NCI-H1694 (cell line): ENCODE results near the gene PRKCZ.

Experiments used
- DNase-seq: peaks from one replicate; lab custom pipeline; 2025; lab: John Stamatoyannopoulos, UW

The PRKCZ gene

DNA sequence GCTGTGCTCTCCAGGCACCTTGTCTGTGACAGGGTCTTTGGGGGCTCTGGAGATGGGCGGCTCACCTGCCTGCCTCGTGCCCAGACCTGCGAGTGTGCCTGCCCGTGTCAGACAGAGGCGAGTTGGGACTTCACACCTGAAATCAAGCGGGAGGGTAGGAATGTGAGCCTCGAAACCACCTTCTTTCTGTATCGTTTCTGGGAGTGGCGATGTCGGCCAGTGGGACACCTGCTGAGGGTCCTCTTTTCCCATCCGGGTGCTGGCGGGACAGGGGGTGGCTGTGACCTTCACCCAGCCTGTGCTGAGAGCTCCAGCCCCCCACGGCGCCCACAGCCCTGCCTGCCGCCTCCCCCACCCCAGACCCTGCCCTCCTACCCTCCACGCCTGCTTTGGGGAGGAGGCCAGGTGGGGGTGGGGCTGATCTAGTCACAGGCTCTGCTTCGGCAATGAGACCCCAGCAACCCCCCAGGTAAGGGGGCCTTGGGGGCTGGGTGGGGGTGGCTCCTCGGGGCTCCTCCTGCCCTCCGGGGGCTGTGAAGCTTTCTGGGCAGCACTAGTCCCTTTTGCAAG, 160.0 kb downstream of the PRKCZ start:
- no peak for DNase-seq

- DNase-seq: no peak
Measured at GRCh38 chr1:2210786-2211185, 160.6 kb downstream of the PRKCZ start.

DNA sequence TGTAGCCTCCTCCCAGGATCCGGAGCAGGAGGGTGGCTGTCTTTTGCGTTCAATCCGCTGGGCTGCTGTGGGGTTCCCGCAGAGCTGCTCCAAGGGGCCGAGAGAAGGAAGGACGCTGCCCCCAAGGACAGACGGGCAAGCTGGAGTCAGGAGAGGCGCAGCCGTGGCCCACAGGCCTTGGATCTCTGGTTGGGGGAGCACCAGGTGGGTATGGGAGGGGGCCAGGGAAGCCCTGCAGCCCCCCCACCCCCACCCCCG, 162.0 kb downstream of the PRKCZ start:
- no peak for DNase-seq

DNA sequence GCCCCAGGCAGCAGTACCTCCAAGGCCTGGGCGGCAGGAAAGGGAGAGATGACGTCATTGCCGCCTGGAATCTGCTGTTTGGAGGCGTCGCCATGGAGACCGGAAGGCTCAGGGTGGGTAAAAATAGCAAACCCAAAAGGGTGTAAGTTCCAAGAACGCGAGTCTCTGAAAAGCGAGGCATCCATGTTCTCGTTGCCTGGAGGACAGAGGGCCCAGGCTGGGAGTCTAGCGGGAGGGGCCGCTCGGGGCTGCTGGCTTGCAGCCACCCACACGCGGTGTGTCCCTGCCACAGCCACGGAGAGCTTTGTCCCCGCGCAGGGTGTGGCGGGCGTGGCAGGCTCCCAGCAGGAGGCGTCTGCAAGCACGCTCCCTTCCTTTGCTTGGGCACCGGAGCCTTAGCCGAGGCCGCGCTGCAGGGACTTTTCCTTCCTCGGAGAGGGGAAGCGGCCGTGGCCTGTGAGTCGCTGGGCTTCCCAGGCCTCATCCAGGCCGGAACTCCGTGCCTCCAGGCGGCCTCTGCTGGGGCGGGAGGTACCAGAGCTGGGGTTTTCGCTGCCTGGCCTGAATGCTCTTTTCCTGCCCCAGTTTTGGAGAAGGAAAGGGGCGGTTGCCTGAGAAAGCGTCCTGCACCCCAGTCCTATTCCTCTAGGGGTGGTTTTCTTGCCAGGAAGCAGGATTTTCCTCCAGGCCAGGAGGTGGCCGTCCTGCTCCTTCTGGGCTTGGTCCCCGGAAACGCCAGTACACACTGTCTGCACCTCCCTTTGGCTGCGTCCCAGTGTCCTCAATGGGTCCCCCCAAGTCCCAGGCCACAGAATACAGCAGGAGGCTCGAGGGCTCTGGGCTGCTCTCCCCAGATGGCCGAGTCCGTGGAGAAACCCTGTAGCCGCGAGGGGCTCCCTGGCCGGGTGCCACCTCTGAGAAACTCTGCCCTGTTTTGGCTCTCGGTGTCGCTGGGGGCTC, 162.6 kb downstream of the PRKCZ start:
- no peak for DNase-seq

DNA sequence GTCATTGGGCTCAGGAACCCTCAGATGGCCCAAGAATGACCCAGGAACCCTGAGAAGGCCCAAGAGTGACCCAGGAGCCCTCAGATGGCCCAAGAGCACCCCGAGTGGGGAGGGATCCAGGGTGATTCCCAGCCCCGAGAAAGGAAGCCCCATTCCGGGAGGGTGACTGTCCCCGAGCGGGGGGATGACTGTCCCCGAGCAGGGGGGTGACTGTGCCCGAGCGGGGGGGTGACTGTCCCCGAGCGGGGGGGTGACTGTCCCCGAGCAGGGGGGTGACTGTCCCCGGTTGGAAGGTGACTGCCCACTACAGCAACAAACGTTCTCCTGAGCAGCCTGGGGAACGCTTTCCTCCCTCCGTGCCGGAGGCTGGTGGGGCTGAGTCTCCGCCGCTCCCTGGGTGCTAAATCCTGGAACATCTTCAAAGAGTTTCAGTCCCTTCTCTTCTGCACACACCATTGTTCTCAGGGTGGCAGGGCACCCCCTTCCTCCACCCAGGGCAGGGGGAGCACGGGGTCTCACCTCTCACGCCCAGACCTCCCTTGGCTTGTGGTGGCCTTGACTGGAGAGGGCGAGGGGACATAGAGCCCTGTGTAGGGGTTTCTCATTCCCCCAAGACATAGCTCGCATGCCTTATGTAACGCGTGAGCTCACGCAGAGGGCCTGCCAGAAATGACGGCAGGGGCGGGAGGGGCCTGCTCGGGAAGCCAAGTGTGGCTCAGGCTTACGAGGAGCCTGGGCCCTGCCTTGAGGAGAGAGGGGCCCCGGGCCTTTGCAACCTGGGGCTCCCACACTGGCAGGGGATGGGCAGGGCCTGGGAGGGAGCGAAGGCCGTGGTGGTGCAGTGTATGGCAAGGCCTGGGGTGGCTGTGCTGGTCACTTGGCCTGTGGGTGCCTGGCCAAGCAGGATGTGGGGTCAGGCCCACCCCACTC, 163.6 kb downstream of the PRKCZ start:
- no peak for DNase-seq

- DNase-seq: no peak
Measured at GRCh38 chr1:2214541-2215241, 164.5 kb downstream of the PRKCZ start.

DNA sequence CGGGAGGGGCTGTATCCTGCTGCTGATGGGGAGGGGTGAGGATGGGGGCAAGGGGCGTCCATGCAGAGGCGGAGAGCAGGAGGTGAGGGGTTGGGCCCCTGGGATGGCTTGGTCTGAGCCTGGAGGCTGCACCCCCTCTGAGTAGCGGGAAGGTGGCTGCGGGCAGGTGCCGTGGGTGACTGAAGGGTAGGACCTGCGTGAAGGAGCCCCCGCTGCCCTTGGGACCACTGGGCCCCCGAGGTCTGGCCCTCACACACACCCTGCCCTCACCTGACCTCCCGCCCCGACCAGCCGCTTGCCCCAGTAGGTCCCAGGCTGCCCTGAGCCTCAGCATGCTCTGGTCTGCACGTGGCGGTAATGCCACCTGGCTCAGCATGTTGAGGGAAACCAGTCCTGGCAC, 165.1 kb downstream of the PRKCZ start:
- no peak for DNase-seq

DNA sequence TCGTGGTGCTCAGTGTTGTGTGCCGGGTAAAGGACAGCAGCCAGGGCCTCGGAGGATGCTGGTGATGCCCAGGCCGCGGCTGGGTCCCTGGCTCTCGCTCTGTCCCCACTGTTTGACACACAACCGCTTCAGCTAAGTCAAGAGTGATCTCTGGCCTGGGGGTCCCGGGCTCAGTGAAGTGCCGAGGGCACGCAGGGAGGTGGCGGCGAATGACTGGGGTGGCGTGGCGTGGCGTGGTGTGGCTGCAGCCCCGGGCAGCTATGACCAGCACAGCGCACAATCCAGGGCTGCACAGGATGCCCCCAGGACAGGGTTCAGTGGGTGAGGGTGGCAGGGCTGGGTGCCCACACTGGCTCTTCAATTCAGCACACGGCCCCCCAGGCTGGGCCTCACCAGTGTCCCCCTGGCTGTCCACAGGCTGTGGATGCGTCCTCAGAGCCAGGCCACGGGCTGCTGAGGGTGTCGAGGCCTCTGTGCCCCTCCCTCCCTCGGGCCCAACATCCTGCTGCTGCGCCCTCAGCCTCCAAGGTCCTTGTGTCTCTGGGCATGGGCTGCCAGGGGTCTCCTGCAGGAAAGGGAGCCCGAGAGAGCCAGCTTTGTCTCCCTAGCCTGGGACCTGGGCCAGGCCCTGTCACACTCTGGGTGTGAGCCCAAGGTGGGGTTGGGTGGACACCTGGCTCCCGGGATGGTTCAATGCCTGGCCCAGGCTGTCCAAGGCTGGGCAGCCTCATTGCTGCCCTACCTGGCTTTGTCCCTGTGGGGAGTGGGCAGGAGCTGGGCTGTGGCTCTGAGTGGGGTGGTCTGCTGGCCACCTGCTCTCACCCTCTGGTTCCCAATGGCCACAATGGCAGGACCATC, 165.9 kb downstream of the PRKCZ start:
- no peak for DNase-seq

- DNase-seq: no peak
Measured at GRCh38 chr1:2216767-2217058, 166.5 kb downstream of the PRKCZ start.

DNA sequence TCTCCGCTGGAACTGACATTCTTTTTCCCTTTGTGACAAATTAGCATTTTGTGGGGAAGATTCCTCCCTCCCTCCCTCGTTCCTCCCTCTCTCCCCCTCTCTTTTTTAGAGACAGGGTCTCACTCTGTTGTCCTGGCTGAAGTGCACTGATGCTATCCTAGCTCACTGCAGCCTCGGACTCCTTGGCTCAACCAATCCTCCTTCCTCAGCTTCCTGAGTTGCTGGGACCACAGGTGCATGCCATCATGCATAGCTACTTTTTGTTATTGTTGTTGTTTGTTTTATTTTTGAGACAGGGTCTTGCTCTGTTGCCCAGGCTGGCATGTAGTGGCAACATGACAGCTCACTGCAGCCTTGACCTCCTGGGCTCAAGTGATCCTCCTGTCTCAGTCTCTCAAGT, 171.1 kb downstream of the PRKCZ start:
- DNase-seq: no peak

- no peak for DNase-seq
Measured at GRCh38 chr1:2224170-2224584, 174.0 kb downstream of the PRKCZ start.

DNA sequence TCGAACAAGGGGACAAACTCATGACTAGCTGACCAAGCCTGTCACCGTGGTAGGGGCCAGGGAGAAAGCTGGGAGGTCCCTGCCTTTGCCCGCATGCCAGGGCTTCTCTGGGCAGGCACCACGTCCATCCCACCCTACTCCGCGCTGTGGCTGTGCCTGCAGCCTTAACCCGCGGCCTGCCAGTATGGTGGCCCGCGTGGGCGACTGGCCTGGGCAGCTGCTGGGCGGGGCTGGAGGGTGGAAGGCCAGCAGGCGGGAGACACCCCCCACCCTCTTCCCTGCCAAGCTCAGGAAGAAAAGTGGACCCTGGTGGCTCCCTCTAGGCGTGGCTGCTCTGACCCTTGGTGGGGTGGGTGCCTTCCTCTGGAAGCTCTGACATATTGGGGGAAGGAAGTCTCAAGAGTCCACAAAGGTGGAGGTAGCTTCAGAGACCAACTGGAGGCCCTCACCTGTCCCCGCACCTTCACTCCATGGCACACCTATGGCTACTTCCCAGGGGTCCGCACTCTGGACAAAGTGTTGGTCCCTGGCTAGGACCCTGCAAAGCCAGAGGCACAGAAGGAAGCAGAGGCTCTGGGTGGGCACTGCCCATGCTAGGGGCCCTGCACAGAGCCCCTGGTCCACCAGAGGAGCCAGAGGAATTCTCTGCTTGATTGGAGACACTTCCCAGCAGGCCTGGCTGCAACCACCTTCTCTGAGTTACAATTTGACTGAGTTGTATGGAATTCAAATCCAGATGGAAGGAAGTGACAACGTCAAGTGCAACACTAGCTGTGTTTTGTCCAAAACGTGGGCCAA, 174.6 kb downstream of the PRKCZ start:
- no peak for DNase-seq

- DNase-seq: no peak
Measured at GRCh38 chr1:2226525-2227345, 176.5 kb downstream of the PRKCZ start.

GRCh38 chr1:2227346-2228156, 177.3 kb downstream of the PRKCZ start:
- peak; percentile 76 for DNase-seq

DNA sequence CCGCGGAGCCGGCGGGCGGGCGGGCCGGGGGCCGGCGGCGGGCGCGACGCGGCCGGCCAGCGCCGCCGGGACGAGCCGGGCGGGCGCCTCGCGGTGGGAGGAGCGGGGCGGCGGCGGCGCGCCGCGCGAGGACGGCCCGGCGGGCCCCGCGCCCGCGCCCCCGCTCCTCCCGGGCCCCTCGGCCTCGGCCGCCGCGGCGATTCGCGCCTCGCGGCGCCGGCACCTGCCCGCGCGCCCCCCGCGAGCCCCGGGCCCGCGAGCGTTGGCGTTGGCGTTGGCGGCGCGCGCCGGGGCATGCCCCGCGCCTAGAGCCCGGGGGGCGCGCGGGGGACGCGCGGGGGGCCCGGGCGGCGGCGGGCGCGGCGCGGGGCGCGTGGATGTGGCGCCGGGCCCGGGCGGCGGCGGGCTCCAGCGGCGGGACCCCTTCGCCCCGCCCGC, 178.0 kb downstream of the PRKCZ start, which contains the start of gene SKI:
Gene SKI, plus strand, starts transcription at position 163 of the 438 bp plus-strand sequence. CDS start 448 bp downstream, outside the sequence.
- DNase-seq: no peak

DNA sequence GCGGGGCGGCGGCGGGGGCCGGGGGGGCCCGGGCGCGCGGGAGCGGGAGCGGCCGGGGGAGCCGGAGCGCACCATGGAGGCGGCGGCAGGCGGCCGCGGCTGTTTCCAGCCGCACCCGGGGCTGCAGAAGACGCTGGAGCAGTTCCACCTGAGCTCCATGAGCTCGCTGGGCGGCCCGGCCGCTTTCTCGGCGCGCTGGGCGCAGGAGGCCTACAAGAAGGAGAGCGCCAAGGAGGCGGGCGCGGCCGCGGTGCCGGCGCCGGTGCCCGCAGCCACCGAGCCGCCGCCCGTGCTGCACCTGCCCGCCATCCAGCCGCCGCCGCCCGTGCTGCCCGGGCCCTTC, 178.5 kb downstream of the PRKCZ start:
- no peak for DNase-seq

GRCh38 chr1:2229037-2229864, 179.0 kb downstream of the PRKCZ start:
- no peak for DNase-seq
